Testis (tissue), 2 donors: ENCODE measurements around the gene ERRFI1.

ENCODE experiments used
- POLR2A ChIP-seq: fragments of 450-650 bp; IDR thresholded peaks from one replicate; pipeline ENCODE4 v1.6.1; 2017; ENCODE audit warnings: antibody characterized with exemption, mild to moderate bottlenecking, moderate library complexity
- TF ChIP-seq, protein P1 (sequence below), 3 experiments: fragments of 450-650 bp in 2 of 3; fragments of 200-600 bp in 1 of 3; sonication (generic) in 1 of 3; IDR thresholded peaks; one replicate each; pipeline ENCODE4 v1.5.1; 2016 to 2019; ENCODE audit warnings: antibody characterized with exemption in 3 of 3, mild to moderate bottlenecking in 2 of 3, moderate library complexity in 1 of 3

DNA sequence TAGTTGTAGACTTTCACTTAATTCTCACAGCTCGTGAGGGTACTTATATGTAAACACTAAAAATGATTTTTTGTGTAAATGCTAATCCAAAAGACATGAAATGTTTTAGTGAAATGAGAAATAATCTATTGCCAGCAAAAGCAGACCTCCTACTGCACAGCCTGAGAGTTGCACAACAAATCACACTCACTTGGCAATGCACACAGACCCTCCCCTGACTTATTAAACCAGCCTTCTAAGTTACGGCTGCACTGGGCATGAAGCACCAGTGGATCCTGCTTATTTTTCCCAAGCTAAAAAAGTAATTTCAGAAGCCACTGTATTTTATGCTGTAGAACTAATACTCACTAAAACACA, 10.3 kb downstream of the ERRFI1 start:
- TF ChIP-seq, protein P1, sequence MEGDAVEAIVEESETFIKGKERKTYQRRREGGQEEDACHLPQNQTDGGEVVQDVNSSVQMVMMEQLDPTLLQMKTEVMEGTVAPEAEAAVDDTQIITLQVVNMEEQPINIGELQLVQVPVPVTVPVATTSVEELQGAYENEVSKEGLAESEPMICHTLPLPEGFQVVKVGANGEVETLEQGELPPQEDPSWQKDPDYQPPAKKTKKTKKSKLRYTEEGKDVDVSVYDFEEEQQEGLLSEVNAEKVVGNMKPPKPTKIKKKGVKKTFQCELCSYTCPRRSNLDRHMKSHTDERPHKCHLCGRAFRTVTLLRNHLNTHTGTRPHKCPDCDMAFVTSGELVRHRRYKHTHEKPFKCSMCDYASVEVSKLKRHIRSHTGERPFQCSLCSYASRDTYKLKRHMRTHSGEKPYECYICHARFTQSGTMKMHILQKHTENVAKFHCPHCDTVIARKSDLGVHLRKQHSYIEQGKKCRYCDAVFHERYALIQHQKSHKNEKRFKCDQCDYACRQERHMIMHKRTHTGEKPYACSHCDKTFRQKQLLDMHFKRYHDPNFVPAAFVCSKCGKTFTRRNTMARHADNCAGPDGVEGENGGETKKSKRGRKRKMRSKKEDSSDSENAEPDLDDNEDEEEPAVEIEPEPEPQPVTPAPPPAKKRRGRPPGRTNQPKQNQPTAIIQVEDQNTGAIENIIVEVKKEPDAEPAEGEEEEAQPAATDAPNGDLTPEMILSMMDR (IDR thresholded peaks at IDR 0.05): no peak
- no peak for TF ChIP-seq POLR2A
